Activated naive CD4-positive, alpha-beta T cell treated with anti-CD3 and anti-CD28 coated beads for 36 hours (primary cell): ENCODE measurements around the gene ZNF764. TPM values are rescaled to one million over a fixed set of nuclear protein-coding genes. Genes with fewer than 3 reads are reported as not detected.

Experiments used
- CTCF ChIA-PET: fragments of 350-600 bp; sonication (Branson Sonifier 250); formaldehyde crosslinking; loops from one replicate; lab custom pipeline; 2021; ENCODE audit warnings: antibody characterized with exemption; lab: Charles Lee
- DNase-seq: peaks from one replicate; pipeline ENCODE4 v3.0.0-alpha.2; 2020
- H3K27ac Mint-ChIP-seq: one replicate; pipeline ENCODE4 v1.8.0; 2021; ENCODE audit warnings: mild to moderate bottlenecking, mixed read lengths
- H3K27me3 Mint-ChIP-seq: one replicate; pipeline ENCODE4 v1.8.0; 2021; ENCODE audit warnings: low read depth, mixed read lengths
- H3K36me3 Mint-ChIP-seq: one replicate; pipeline ENCODE4 v1.8.0; 2021; ENCODE audit warnings: low read depth, mixed read lengths
- H3K4me1 Mint-ChIP-seq: one replicate; pipeline ENCODE4 v1.8.0; 2021; ENCODE audit warnings: low read depth, mixed read lengths
- H3K4me3 Mint-ChIP-seq: one replicate; pipeline ENCODE4 v1.8.0; 2021; ENCODE audit warnings: mild to moderate bottlenecking, moderate library complexity, mixed read lengths
- H3K9me3 Mint-ChIP-seq: one replicate; pipeline ENCODE4 v1.8.0; 2021; ENCODE audit warnings: mixed read lengths
- intact Hi-C: fragments of 100-400 bp; cut with micrococcal nuclease; formaldehyde crosslinking; loops from one replicate; pipeline ENCODE4 v1.15.1; 2023
- total RNA-seq, 2 experiments: library from RNA; stranded (reverse); gene quantifications; one replicate each; pipeline ENCODE4 v1.2.3, GENCODE V29; 2021

Gene ZNF764
- total RNA-seq, 2 experiments from 2014 or later: 7.6 to 9.5 TPM

DNA sequence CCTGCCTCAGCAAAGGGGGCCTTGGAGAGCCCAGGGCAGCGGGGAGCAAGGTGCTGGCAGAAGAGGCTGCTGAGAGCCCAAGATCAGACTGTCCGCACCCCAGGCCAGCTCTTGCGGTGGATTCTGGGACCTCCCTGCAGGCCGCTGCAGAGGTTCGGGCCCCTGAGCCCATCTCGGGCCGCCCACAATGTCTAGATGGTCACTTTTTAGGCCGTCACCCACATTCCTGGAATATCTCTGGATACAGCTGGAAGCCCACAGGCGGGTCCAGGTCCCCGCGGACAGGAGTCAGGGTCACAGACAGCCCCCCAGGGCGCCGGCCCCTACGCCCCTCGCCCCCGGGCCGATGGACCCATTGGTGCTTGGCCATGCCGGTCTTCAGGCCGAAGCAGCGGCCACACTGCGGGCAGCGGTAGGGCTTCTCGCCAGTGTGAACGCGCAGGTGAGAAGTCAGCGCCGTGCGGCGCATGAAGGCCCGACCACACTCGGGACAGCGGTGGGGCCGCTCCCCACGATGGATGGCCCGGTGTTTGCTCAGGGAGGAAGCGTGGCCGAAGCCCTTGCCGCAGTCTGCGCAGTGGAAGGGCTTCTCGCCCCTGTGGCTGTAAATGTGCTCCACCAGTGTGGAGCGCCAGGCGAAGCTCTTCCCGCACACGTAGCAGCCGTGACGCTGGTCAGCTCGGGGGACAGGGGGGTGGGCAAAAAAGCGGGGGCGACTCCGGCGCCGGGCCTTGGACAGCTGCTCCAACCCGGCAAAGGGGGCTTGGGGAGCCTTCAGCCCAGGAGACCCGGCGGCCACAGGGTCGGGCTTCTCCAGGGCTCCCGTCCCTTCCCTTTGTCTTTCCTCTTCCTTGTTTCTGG is 25.7 kb downstream of the ZNF764 start:
- CTCF ChIA-PET: no interaction called here
- H3K27me3 Mint-ChIP-seq: no peaks in the 10 kb centered on the region
- no peak overlapping the region for H3K27ac Mint-ChIP-seq
- intact Hi-C loops: no loop called here
- H3K36me3 Mint-ChIP-seq: peaks cover 25% of the 10 kb centered on the region
- no peaks in the 10 kb centered on the region for H3K9me3 Mint-ChIP-seq
- no peak for DNase-seq
- H3K4me1 Mint-ChIP-seq: peaks cover 52% of the 10 kb centered on the region
- peak overlapping the region; percentile 72 for H3K4me3 Mint-ChIP-seq

GRCh38 chr16:30530163-30531037 is 27.8 kb downstream of the ZNF764 start:
- Mint-ChIP-seq H3K4me1 (peaks cover 42% of the 10 kb centered on the region), H3K27ac (peak overlapping the region; percentile 81), H3K27me3 (no peaks in the 10 kb centered on the region), H3K9me3 (no peaks in the 10 kb centered on the region), H3K36me3 (peaks cover 7% of the 10 kb centered on the region), H3K4me3 (no peak overlapping the region)
- intact Hi-C loops: no loop called here
- CTCF ChIA-PET: interaction anchor here (0.7 to 3.4 kb wide), 6 partner anchors 42 to 128 kb away, joined by 3 to 8 read pairs (median 3); partner anchors contain the start of genes DCTPP1, FBRS and SEPHS2
- DNase-seq: peak; percentile 28

DNA sequence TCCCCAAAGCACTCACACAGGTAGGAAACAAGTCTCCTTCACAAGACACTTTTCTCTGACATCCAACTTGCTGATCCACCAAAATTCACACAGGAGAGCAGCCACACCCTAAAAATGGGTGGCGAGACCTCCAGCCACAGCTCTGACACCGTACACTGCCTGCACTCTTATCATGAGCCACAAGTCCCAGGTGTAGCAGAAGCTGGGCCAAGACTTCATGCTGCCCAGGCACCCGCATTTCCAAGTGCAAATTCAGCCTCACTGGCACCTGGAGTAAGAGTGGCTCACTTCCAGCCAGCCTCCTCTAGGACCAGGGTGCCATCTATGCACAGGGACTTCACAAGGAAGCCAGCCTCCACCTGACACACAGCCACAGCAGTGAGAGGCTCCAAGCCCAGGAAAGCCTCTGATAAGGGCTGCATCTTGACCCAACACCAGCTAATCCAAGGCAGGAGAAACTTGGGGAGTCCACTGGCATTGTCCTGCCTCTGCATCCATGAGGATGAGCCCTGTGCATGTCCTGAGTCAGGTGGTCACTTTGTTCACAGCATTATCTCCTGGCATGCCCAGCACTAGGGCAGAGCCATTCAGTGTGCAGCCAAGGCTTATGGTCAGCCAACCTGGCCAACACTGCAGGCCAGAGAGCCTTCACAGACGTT is 29.2 kb downstream of the ZNF764 start:
- peak overlapping the region; percentile 12 for H3K27ac Mint-ChIP-seq
- no peak for DNase-seq
- intact Hi-C loops: no loop called here
- peaks cover 3% of the 10 kb centered on the region for H3K36me3 Mint-ChIP-seq
- H3K4me3 Mint-ChIP-seq: no peak overlapping the region
- no peaks in the 10 kb centered on the region for H3K27me3 Mint-ChIP-seq
- H3K4me1 Mint-ChIP-seq: peaks cover 42% of the 10 kb centered on the region
- CTCF ChIA-PET: interaction anchor here (0.7 to 3.4 kb wide), 7 partner anchors 28 to 86 kb away, joined by 3 to 9 read pairs (median 3); partner anchors contain the start of gene SEPHS2
- no peaks in the 10 kb centered on the region for H3K9me3 Mint-ChIP-seq

GRCh38 chr16:30527635-30528178 is 30.5 kb downstream of the ZNF764 start:
- no peaks in the 10 kb centered on the region for H3K36me3 Mint-ChIP-seq
- no peaks in the 10 kb centered on the region for H3K9me3 Mint-ChIP-seq
- DNase-seq: peak; percentile 32
- intact Hi-C loops: loop anchor here (1.0 to 2.0 kb wide), 6 partner anchors 8 to 97 kb away; partner anchors contain the start of genes DCTPP1 and SEPHS2
- no peaks in the 10 kb centered on the region for H3K27me3 Mint-ChIP-seq
- H3K4me1 Mint-ChIP-seq: peaks cover 36% of the 10 kb centered on the region
- CTCF ChIA-PET: interaction anchor here (0.8 to 3.4 kb wide), 4 partner anchors 52 to 88 kb away, joined by 3 to 9 read pairs (median 6); no protein-coding TSS in a partner anchor
- peak overlapping the region; percentile 72 for H3K4me3 Mint-ChIP-seq
- H3K27ac Mint-ChIP-seq: peak overlapping the region; percentile 75

GRCh38 chr16:30526823-30527634 is 31.1 kb downstream of the ZNF764 start:
- Mint-ChIP-seq H3K27ac (peak overlapping the region; percentile 75), H3K9me3 (no peaks in the 10 kb centered on the region), H3K27me3 (no peaks in the 10 kb centered on the region), H3K4me1 (peaks cover 36% of the 10 kb centered on the region), H3K4me3 (peak overlapping the region; percentile 72), H3K36me3 (peaks cover 4% of the 10 kb centered on the region)
- intact Hi-C loops: loop anchor here (1.0 to 2.0 kb wide), 6 partner anchors 8 to 96 kb away; partner anchors contain the start of genes DCTPP1 and SEPHS2
- CTCF ChIA-PET: interaction anchor here (0.6 to 3.4 kb wide), 4 partner anchors 51 to 125 kb away, joined by 3 to 9 read pairs (median 6); no protein-coding TSS in a partner anchor
- DNase-seq: peak; percentile 97

GRCh38 chr16:30526137-30526822 is 31.9 kb downstream of the ZNF764 start, which contains the start of gene ZNF768:
Gene ZNF768, minus strand, starts transcription at chr16:30526566. Its CDS starts 153 bp downstream, at chr16:30526413.
- CTCF ChIA-PET: no interaction called here
- DNase-seq: peak; percentile 26
- Mint-ChIP-seq H3K4me3 (peak within 1 kb of the TSS; percentile 80), H3K9me3 (no peaks in the 10 kb centered on the region), H3K27me3 (no peaks in the 10 kb centered on the region), H3K27ac (peak within 1 kb of the TSS; percentile 79), H3K4me1 (peaks cover 35% of the 10 kb centered on the region), H3K36me3 (peaks cover 4% of the 10 kb centered on the region)
- intact Hi-C loops: loop anchor here (2.0 kb wide), 2 partner anchors 33 to 95 kb away; partner anchors contain the start of gene DCTPP1

DNA sequence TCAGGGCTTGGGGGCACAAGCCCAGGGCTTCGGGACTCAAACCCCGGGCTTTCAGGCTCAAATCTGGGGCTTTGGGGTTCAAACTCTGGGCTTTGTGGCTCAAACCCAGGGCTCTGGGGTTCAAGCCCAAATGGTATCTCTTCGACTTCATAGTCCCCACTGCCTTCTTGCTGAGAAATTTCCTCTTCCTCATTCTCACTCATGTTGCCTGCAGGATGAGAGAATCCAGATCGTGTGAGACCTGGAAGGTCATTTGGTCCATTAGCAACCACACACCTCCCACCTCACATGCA is 32.4 kb downstream of the ZNF764 start:
- Mint-ChIP-seq H3K27ac (peak overlapping the region; percentile 79), H3K4me3 (peak overlapping the region; percentile 80), H3K36me3 (peaks cover 4% of the 10 kb centered on the region), H3K9me3 (no peaks in the 10 kb centered on the region), H3K27me3 (no peaks in the 10 kb centered on the region), H3K4me1 (peaks cover 32% of the 10 kb centered on the region)
- no peak for DNase-seq
- intact Hi-C loops: loop anchor here (2.0 kb wide), 2 partner anchors 33 to 95 kb away; partner anchors contain the start of gene DCTPP1
- CTCF ChIA-PET: interaction anchor here (1.2 kb wide), 1 partner anchor 14 kb away, joined by 3 read pairs; no protein-coding TSS in a partner anchor

DNA sequence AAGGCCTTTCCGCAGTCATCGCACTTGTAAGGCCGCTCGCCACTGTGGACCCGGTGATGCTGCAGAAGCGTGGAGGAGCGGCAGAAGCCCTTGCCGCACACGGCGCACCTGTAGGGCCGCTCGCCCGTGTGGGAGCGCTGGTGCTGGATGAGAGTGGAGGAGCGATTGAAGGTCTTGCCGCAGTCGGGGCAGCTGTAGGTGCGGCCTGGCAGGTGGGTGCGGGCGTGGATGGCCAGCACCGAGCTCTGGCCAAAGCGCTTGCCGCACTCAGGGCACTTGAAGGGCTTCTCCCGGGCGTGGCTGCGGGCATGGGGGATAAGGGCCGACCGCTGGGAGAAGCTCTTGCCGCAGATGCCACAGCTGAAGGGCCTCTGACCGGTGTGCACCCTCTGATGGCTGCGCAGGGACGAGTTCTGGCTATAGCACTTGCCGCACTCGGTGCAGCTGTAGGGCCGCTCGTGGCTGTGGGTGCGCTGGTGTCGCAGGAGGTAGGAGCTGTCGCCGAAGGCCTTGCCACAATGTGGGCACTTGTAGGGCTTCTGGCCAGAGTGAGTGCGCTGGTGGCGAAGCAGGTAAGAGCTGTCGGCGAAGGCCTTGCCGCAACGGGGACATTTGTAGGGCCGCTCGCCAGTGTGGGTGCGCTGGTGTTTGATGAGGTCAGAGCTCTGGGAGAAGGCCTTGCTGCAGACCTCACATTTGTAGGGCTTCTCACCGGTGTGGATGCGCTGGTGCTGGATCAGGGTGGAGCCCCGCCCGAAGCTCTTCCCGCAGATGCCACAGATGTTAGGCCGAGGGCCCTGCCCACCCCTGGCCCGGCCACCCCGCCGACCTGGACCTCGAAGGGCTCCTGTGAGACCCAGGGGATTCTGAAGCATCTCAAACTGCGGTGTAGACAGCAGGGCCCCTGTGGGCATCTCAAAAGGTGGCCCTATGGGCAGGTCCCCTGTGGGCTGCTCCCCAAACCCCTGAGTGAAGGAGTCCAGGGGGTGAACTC is 33.3 kb downstream of the ZNF764 start:
- H3K4me3 Mint-ChIP-seq: peak overlapping the region; percentile 2
- H3K27me3 Mint-ChIP-seq: no peaks in the 10 kb centered on the region
- CTCF ChIA-PET: interaction anchor here (0.6 to 1.2 kb wide), 5 partner anchors 13 to 176 kb away, joined by 3 to 4 read pairs (median 3); no protein-coding TSS in a partner anchor
- peaks cover 10% of the 10 kb centered on the region for H3K36me3 Mint-ChIP-seq
- intact Hi-C loops: no loop called here
- H3K4me1 Mint-ChIP-seq: peaks cover 22% of the 10 kb centered on the region
- no peak overlapping the region for H3K27ac Mint-ChIP-seq
- DNase-seq: no peak
- no peaks in the 10 kb centered on the region for H3K9me3 Mint-ChIP-seq

GRCh38 chr16:30523768-30524574 is 34.2 kb downstream of the ZNF764 start:
- Mint-ChIP-seq H3K27me3 (no peaks in the 10 kb centered on the region), H3K4me1 (peaks cover 15% of the 10 kb centered on the region), H3K36me3 (peaks cover 19% of the 10 kb centered on the region), H3K9me3 (no peaks in the 10 kb centered on the region), H3K4me3 (no peak overlapping the region), H3K27ac (no peak overlapping the region)
- CTCF ChIA-PET: interaction anchor here (0.6 to 1.2 kb wide), 2 partner anchors 16 to 75 kb away, joined by 3 to 4 read pairs; no protein-coding TSS in a partner anchor
- intact Hi-C loops: no loop called here
- no peak for DNase-seq
